ENCODE measurements around the gene DMAC1.

DMAC1 gene

DNA sequence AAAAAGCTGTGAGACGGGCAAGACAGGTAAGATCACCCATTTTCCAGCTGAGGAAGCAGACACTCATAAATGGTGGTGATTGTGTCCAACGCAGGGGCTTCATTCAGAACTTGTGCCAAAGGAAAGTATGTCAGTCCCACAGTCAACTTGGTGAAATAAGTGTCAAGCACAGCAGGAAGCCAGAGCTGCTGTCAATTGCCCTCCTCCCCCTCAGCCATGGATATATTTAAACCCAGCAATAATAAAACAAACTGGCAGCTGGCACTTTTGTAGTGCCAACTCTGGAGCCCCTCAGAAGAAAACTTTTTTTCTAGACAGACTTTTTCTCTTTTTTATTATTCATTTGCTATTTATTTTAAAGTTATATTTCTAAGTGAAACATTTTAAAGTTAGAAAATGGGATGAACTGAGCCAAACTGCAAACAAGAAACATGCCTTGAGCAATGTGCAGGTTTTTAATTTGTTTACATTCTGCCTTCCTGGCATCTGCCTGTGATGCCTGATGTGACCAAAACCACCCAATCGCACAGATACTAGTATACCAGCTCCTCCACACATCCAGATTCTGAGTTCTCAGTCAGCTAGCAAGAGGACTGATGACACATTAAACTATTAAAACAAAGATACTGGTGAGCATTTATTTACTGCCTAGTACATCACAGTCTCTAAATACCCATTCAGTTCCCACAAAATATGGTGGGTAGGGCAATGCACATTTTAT is 17.0 kb downstream of the DMAC1 start:
- DNase-seq (ENCODE audit: low read depth), result no peak

DNA sequence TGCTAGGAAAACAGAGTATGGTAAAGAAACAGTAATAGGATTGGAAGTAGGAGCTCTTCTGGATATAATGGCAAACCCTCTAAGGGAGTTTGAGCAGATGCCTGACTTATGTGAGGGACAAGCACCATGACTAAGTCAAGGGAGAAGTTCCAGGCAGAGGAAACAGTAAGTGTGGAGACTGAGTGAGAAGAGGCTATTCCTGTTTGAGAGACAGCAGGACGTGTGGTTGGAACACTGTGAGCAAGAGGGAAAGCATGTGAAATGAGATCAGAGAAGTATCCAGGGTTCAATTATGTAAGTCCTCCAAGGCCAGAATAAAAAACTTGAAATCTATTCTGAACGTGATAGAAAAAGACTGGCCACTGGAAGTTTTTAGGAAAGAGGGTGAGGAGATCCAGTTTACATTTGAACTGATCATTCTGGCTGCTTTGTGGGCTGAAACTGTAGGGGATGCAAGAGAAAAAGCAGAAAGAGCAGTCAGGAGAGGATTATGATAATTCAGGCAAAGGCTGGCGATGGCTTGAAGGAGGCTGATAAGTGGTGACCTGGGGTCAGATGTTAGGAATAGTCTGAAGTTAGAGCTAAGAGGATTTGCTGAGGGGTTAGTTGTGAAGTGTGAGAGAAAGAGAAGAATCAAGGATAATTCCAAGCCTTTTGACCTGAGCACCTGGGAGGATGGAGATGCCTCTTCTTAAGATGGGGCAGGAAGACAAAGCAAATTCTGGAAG is 19.2 kb downstream of the DMAC1 start:
- no peak for DNase-seq (ENCODE audit: low read depth)

DNA sequence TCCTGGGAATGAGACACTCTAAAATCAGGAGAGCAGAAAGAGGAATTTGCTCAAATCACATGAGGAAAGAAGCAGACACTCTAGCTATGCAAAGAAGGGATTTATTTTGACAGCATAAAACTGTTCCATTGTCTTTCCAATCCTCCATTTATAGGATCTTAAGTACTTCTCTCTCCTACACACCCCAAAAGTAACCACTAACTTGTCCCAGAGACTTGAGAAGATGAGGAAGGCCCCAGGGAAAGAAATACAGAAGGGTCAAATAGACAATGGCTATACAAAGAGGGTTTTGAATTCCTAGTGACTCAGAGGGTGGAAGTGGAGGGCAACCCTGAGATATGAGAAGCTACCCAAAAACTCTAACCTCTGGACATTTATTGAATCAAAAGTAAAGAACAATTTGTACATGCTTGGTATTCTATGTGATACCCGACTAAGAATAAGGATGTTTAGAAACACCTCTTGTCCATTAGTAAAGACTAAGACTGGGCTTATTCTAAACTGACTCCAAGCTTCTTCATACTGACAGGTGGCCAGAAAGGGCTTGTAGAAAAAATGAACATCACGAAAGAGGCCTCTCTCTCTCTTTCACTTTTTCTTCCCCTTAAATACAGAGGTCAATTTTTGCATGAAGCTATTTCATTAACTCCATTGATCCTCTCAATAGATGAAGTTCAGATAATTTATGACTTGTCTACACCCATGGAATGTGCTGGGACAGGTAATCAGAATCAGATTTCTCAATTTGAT is 20.6 kb downstream of the DMAC1 start:
- no peak for DNase-seq (ENCODE audit: low read depth)

DNA sequence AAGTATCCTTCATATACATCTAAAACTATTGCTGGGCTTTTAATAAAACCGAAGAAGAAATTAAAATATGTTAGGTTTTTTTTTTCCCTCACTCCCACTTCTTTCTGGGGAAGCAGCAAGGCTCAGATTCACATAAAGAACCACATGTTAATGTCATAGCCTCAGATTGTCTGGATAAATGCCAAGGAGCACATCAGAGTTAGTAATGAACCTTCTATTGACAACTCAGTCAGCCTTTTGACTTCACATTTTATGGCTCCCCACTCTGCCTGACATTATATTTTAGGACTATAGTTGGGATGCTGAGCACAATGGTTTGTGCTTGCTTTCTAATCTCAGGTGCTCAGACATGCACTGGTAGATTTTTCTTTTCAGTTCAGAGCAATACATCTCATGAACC is 21.8 kb downstream of the DMAC1 start:
- no peak for DNase-seq (ENCODE audit: low read depth)

DNA sequence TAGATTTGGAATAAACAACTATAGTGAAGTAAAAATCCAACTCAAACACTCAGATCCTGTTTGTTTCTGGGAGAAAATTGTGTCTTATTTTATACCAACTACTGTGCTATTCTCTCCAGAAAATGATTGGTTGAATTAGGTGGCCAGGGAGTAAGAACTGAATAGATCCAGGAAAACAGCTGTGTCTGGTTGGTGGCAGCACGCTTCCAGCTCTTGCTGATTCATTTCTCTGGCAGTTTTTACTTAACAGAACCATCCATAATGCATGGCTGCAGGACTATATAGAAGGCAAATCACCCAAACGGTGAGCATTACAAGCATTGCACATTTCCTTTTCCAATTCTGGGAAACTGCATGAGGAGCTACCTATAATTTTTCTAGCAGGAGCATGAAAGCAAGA is 29.5 kb downstream of the DMAC1 start:
- no peak for DNase-seq (ENCODE audit: low read depth)

DNA sequence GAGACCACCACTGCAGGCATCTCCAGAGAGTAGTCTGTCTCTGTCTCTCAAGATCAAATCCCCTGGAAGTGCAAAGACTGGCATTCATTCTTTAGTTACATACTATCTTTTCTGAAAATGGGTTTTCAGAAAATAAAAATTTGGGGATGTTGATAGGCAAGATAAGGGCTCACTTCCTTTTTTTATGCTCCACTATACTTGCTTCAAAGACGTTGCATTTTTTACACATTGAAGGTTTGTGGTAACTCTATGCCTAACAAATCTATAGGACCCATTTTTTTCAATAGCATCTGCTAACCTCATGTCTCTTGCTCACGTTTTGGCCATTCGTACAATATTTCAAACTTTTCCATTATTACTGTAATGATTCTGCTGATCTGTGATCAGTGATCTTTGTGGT is 37.0 kb downstream of the DMAC1 start:
- no peak for DNase-seq (ENCODE audit: low read depth)

DNA sequence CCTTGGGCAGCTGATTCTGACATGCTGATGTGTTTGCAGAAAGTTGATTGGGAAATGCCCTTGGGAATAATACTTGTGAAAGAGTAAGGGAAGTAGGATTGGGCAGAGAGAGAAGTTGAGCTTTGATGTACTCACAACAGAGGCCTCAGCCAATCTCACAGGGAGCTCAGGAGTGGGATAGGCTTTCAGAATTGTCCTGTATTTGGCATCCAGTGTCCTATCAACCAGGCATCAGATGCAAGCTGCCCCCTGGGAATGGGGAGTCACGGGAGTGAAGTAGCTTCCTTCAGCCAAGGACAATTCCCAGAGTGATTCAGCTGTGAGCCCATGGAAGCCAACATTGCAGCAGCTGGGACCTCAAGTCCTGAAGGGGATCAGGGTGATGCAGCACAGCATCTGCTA is 39.6 kb downstream of the DMAC1 start:
- no peak for DNase-seq (ENCODE audit: low read depth)

DNA sequence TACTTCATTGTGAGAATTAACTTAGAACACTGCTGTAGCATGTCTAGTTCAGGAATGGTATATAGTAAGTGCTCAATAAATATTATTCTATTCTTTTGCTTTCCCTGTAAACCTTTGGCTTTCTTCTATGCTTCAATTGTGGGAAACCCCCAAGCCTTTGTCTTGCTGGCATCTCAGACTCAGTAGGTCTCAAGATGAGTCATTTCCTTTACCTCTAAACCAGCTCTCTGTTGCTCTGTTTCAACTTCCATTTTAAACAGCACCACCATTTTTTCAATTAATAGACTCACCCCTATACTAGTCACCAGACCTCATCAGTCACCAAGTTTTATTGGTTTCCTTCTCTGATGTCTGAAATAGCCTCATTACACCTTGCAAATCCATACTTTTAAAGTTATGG is 43.5 kb downstream of the DMAC1 start:
- no peak for DNase-seq (ENCODE audit: low read depth)

DNA sequence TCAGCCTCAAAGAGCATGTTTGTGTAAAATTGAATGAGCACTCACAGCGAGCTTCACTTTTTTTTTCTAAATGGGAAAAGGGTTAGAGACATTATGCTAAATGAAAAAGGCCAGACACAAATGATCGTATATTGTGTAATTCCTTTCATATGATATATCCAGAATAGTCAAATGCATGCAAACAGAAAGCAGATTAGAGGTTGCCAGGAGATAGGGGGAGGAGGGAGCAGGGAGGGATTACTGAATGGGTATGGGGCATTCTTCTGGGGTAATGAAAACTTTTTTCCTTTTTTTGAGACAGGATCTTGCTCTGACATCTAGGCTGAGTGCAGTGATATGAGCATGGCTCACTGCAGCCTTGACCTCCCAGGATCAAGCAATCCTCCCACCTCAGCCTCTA is 47.1 kb downstream of the DMAC1 start:
- DNase-seq (ENCODE audit: low read depth), result no peak

Measured in HS-5 (cell line).